ENCODE data around the gene KANSL1.

- TF ChIP-seq CTCF (IDR thresholded peaks at IDR 0.05; ENCODE audit: poor library complexity): no peak
- no peak for TF ChIP-seq EZH2 (IDR thresholded peaks at IDR 0.05; ENCODE audit: borderline replicate concordance)
- TF ChIP-seq EZH2phosphoT487 (IDR thresholded peaks at IDR 0.05; ENCODE audit: low read depth, severe bottlenecking, unreplicated experiment): no peak
These were observed 159.8 kb downstream of the KANSL1 start for GRCh38 chr17:46033392-46033791.

All from hepatocyte (in vitro differentiated cells).